Measurements from ENCODE around the gene ATP5PB. TPM values are rescaled to one million over a fixed set of nuclear protein-coding genes. Genes with fewer than 3 reads are reported as not detected.

ATP5PB gene
- total RNA-seq, 1 donor from 2014 or later = 142 TPM

DNA sequence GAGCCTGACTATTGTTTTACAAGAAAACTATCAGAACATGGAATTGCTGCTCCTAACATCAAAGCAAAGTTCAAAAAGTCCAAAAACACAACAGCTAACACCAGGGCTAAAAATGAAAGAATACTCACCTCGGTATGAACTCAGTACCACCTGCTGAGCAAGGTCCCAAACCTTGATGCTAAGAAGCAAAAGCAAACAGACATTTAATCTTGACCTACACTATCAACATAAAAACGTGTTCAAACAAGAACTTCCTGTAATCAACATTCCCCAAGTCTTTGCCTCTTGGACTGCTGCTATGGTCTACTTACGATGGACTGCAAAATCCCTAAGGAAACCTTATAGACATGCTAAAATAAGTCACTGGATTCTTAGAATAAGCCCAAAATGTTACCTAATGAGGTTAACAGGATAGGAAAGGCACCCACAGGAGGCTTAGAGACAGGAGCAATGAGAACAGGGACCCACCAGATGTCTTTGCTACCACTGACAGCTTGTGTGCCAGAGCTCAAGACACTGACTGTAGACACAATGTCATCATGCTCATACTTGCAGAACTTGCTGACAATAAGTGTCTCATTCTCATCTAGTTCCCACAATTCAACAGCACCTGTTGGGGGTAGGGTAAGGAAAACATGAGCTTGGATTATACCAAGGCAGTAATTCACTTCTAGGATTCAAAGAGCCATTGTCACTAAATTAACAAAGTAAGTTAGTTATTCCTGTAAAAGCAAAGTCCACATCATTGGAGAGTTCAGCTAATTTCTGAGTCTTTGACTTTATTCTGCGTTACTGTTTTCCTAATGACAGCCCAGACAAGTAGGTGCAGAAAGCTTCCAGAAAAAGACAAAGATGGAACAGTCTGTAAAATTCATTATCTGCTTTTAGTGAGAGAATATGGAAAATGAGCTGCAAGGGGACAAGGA lies 2.0 kb upstream of the ATP5PB start:
- TF ChIP-seq POLR2AphosphoS5 (IDR thresholded peaks at IDR 0.05; ENCODE audit: insufficient read depth in 1 of 2, low read depth in 1 of 2) = no peak
- TF ChIP-seq, protein P1, sequence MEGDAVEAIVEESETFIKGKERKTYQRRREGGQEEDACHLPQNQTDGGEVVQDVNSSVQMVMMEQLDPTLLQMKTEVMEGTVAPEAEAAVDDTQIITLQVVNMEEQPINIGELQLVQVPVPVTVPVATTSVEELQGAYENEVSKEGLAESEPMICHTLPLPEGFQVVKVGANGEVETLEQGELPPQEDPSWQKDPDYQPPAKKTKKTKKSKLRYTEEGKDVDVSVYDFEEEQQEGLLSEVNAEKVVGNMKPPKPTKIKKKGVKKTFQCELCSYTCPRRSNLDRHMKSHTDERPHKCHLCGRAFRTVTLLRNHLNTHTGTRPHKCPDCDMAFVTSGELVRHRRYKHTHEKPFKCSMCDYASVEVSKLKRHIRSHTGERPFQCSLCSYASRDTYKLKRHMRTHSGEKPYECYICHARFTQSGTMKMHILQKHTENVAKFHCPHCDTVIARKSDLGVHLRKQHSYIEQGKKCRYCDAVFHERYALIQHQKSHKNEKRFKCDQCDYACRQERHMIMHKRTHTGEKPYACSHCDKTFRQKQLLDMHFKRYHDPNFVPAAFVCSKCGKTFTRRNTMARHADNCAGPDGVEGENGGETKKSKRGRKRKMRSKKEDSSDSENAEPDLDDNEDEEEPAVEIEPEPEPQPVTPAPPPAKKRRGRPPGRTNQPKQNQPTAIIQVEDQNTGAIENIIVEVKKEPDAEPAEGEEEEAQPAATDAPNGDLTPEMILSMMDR (IDR thresholded peaks at IDR 0.05) = no peak
- DNase-seq (ENCODE audit: extremely low spot score in 2 of 2) = no peak
- H3K27ac ChIP-seq = no peak overlapping the region
- intact Hi-C loops (cut with DNase I) = no loop called here
- peak overlapping the region in 1 of 2 donors; percentile 76 for H3K4me3 ChIP-seq
- H3K4me1 ChIP-seq = peaks cover 44% of the 10 kb centered on the region
- no peaks in the 10 kb centered on the region for H3K9me3 ChIP-seq
- no peaks in the 10 kb centered on the region for H3K27me3 ChIP-seq
- H3K36me3 ChIP-seq = peaks cover 0 to 39% of the 10 kb centered on the region in 2 donors

DNA sequence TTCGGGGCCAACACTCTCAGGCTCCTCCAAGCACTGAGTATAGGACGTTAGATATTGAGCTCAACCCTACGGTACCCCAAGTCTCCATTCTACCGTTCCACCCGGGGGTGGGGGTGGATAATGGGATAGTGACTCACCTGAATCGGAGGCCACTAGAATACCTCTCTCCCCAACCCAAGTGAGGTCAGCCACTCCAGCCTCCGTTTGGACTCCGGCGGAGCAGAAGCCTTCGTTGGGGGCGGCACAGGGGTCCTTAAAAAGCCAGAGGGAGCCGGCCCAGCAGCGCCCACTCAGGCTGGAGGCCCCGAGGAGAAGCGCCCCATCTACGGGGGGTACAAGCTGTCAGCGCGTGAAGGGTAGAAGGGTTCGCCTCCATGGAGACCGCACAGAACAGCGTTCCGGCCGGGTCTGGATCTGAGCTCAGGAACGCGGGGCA lies 764 bp upstream of the ATP5PB start:
- Histone ChIP-seq H3K27ac (peak overlapping the region; percentile 78), H3K36me3 (peaks cover 0 to 26% of the 10 kb centered on the region in 2 donors), H3K4me1 (peaks cover 54% of the 10 kb centered on the region), H3K9me3 (no peaks in the 10 kb centered on the region), H3K4me3 (peak overlapping the region; percentile 76 to 95), H3K27me3 (no peaks in the 10 kb centered on the region)
- DNase-seq (ENCODE audit: extremely low spot score in 2 of 2) = peak in 1 of 2 donors; percentile 90
- TF ChIP-seq POLR2A (IDR thresholded peaks at IDR 0.05) = no peak
- no peak for TF ChIP-seq POLR2AphosphoS5 (IDR thresholded peaks at IDR 0.05; ENCODE audit: insufficient read depth in 1 of 2, low read depth in 1 of 2)
- TF ChIP-seq, protein P1 (IDR thresholded peaks at IDR 0.05) = no peak
- intact Hi-C loops (cut with DNase I) = no loop called here

DNA sequence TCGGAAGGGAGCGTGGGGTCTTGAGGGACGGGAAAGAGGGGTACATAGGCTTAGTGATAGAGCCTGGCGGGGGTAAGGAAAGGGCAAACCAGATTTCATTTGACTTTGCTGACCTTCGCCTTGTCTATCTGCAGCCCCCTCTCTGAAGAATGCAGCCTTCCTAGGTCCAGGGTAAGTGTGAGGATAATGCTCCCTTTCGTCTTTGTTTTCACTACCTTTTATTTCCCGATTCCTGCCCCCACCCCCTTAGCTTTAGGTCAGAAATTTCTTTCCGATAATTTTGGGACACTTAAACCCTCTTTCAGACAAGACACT lies 396 bp downstream of the ATP5PB start:
- no peaks in the 10 kb centered on the region for H3K27me3 ChIP-seq
- intact Hi-C loops (cut with DNase I) = no loop called here
- H3K36me3 ChIP-seq = peaks cover 0 to 25% of the 10 kb centered on the region in 2 donors
- peak overlapping the region; percentile 76 to 95 for H3K4me3 ChIP-seq
- peak overlapping the region; percentile 78 for H3K27ac ChIP-seq
- H3K9me3 ChIP-seq = no peaks in the 10 kb centered on the region
- DNase-seq (ENCODE audit: extremely low spot score in 2 of 2) = no peak
- peaks cover 63% of the 10 kb centered on the region for H3K4me1 ChIP-seq
- TF ChIP-seq POLR2AphosphoS5 (IDR thresholded peaks at IDR 0.05; ENCODE audit: insufficient read depth in 1 of 2, low read depth in 1 of 2) (peak in 1 of 2 donors; percentile 10), POLR2A (IDR thresholded peaks at IDR 0.05) (no peak)
- TF ChIP-seq, protein P1 (IDR thresholded peaks at IDR 0.05) = no peak

DNA sequence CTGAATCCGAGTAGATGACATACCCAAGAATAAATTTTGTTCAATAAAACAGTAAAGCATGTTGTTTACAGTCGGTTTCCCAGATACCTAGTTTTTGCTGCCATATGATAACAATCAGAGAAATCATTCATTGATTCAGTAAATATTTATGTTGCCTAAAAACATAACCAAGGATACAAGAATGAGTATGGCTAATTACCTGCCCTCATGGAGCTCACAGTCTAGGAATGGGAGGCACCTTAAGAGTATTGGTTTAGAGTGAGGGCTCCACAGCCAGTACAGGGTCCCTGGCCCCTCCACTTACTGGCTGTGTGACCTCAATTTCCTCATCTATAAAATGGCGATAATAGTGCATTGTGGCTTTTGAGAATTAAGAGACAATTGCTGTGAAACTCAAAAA lies 921 bp downstream of the ATP5PB start:
- Histone ChIP-seq H3K27me3 (no peaks in the 10 kb centered on the region), H3K4me1 (peaks cover 68% of the 10 kb centered on the region), H3K27ac (peak overlapping the region; percentile 78), H3K4me3 (peak overlapping the region; percentile 76 to 95), H3K36me3 (peaks cover 0 to 27% of the 10 kb centered on the region in 2 donors), H3K9me3 (no peaks in the 10 kb centered on the region)
- DNase-seq (ENCODE audit: extremely low spot score in 2 of 2) = no peak
- intact Hi-C loops (cut with DNase I) = no loop called here
- TF ChIP-seq, protein P1 (IDR thresholded peaks at IDR 0.05) = no peak
- no peak for TF ChIP-seq POLR2AphosphoS5 (IDR thresholded peaks at IDR 0.05; ENCODE audit: insufficient read depth in 1 of 2, low read depth in 1 of 2)
- no peak for TF ChIP-seq POLR2A (IDR thresholded peaks at IDR 0.05)

DNA sequence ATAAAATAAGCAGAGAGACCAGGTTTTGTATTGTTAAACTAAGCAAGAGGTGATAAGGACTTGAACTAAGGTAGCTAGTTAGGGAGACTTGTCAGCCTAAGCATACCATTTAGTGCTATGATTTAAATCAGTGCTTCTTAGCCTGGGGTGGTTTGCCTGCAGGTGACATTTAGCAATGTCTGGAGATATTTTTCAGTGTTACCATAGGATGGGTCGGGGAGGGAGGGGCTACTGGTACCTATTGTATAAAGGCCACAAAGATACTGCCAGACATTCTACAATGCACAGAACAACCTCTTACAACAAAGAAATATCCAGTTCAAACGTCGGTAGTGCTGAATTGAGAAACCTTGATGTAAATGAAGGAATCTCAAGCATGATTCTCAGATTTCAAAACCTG lies 3.3 kb downstream of the ATP5PB start:
- TF ChIP-seq, protein P1 (IDR thresholded peaks at IDR 0.05) = no peak
- no peak for TF ChIP-seq POLR2AphosphoS5 (IDR thresholded peaks at IDR 0.05; ENCODE audit: insufficient read depth in 1 of 2, low read depth in 1 of 2)
- no peak for TF ChIP-seq POLR2A (IDR thresholded peaks at IDR 0.05)
- Histone ChIP-seq H3K4me3 (no peak overlapping the region), H3K36me3 (peaks cover 0 to 37% of the 10 kb centered on the region in 2 donors), H3K27me3 (no peaks in the 10 kb centered on the region), H3K9me3 (no peaks in the 10 kb centered on the region), H3K27ac (no peak overlapping the region), H3K4me1 (peaks cover 58% of the 10 kb centered on the region)
- intact Hi-C loops (cut with DNase I) = no loop called here
- DNase-seq (ENCODE audit: extremely low spot score in 2 of 2) = no peak

Measured in vagina (tissue), 2 donors.